Caco-2 (cell line): ENCODE results near the gene HTATIP2. TPM values are rescaled to one million over a fixed set of nuclear protein-coding genes. Genes with fewer than 3 reads are reported as not detected.
"Not testable (repeated sequence)": the region's sequence is repeated elsewhere in the genome, so short reads cannot be mapped to it uniquely, and the experiment has no call there.

Experiments used
- BruUV-seq: library from RNA; stranded (reverse); fragments of 400-500 nt; replicated peaks from 2 replicates; lab custom pipeline; 2021; lab: Mats Ljungman, UMichigan
- CTCF ChIA-PET: fragments of 300-600 bp; sonication (Branson Sonifier 250); formaldehyde crosslinking; loops from one replicate; lab custom pipeline; 2022; ENCODE audit warnings: antibody characterized with exemption; lab: Charles Lee
- POLR2A ChIA-PET: fragments of 300-600 bp; sonication (Branson Sonifier 250); formaldehyde crosslinking; loops from one replicate; lab custom pipeline; 2022; ENCODE audit warnings: antibody characterized with exemption; lab: Charles Lee
- DNase-seq, 2 experiments: peaks; one replicate each; pipeline versions ENCODE4 v3.0.0 to v3.0.0-alpha.2; 2020 to 2022
- H3K27me3 ChIP-seq: replicated peaks from 2 replicates; pipeline ENCODE4 v1.6.0; 2011; ENCODE audit warnings: low read length; ENCODE audit not compliant: control insufficient read depth, insufficient read depth
- H3K36me3 ChIP-seq: 2 replicates; pipeline ENCODE4 v1.5.1; 2011; ENCODE audit warnings: low read length; ENCODE audit not compliant: control insufficient read depth, insufficient read depth
- H3K4me1 ChIP-seq: fragments of 250-450 bp; sonication (Bioruptor Pico); 2 replicates; pipeline ENCODE4 v1.5.1; 2020; ENCODE audit warnings: mild to moderate bottlenecking
- H3K4me3 ChIP-seq: 2 replicates; pipeline ENCODE4 v1.5.1; 2011; ENCODE audit warnings: low read depth, mild to moderate bottlenecking, control low read depth, low read length
- H3K9me3 ChIP-seq: fragments of 250-450 bp; sonication (Bioruptor Pico); 2 replicates; pipeline ENCODE4 v1.5.1; 2020; ENCODE audit warnings: mild to moderate bottlenecking, moderate library complexity
- H3K27ac Mint-ChIP-seq: one replicate; pipeline ENCODE4 v1.8.0; 2022; ENCODE audit warnings: mixed read lengths; ENCODE audit not compliant: unreplicated experiment
- H3K27me3 Mint-ChIP-seq: one replicate; pipeline ENCODE4 v1.8.0; 2022; ENCODE audit warnings: mixed read lengths; ENCODE audit not compliant: insufficient read depth, unreplicated experiment
- H3K36me3 Mint-ChIP-seq: one replicate; pipeline ENCODE4 v1.8.0; 2022; ENCODE audit warnings: mild to moderate bottlenecking, mixed read lengths; ENCODE audit not compliant: insufficient read depth, unreplicated experiment
- H3K4me1 Mint-ChIP-seq: one replicate; pipeline ENCODE4 v1.8.0; 2022; ENCODE audit warnings: low read depth, mixed read lengths; ENCODE audit not compliant: unreplicated experiment
- H3K4me3 Mint-ChIP-seq: one replicate; pipeline ENCODE4 v1.8.0; 2022; ENCODE audit warnings: mild to moderate bottlenecking, moderate library complexity, mixed read lengths; ENCODE audit not compliant: unreplicated experiment
- H3K9me3 Mint-ChIP-seq: one replicate; pipeline ENCODE4 v1.8.0; 2022; ENCODE audit warnings: mixed read lengths; ENCODE audit not compliant: unreplicated experiment
- intact Hi-C: fragments of 100-400 bp; cut with micrococcal nuclease; formaldehyde crosslinking; loops from one replicate; pipeline ENCODE4 v1.10.0; 2022; ENCODE audit not compliant: unreplicated experiment
- total RNA-seq: library from RNA; stranded (reverse); gene quantifications from 2 replicates; pipeline ENCODE4 v1.2.3, GENCODE V29; 2022
- TF ChIP-seq, protein P1 (sequence below), 2 experiments: fragments of 200-600 bp in 1 of 2; IDR thresholded peaks; 1 replicate in 1 of 2; 2 replicates in 1 of 2; pipeline versions ENCODE4 v1.5.1 to v1.8.0; 2011 to 2022; ENCODE audit warnings: antibody characterized with exemption in 1 of 2, control low read depth in 1 of 2, inconsistent platforms in 1 of 2, low read depth in 1 of 2, low read length in 1 of 2, mild to moderate bottlenecking in 1 of 2, moderate library complexity in 1 of 2; ENCODE audit not compliant: insufficient read depth in 1 of 2, severe bottlenecking in 1 of 2, unreplicated experiment in 1 of 2

Gene HTATIP2
- total RNA-seq, 1 experiment from 2014 or later: 87.9 TPM

GRCh38 chr11:20364341-20364792, 853 bp downstream of the HTATIP2 start:
- ChIA-PET POLR2A (interaction anchor here (0.8 kb wide), 1 partner anchor 9 kb away, joined by 3 read pairs; no protein-coding TSS in a partner anchor), CTCF (no interaction called here)
- Histone ChIP-seq H3K4me3 (peak overlapping the region; percentile 62), H3K27me3 (no peaks in the 10 kb centered on the region), H3K36me3 (no peaks in the 10 kb centered on the region; the same call in none of the 2 replicates), H3K4me1 (peaks cover 11% of the 10 kb centered on the region; the same call in 1 of the 2 replicates), H3K9me3 (no peaks in the 10 kb centered on the region)
- TF ChIP-seq, protein P1, sequence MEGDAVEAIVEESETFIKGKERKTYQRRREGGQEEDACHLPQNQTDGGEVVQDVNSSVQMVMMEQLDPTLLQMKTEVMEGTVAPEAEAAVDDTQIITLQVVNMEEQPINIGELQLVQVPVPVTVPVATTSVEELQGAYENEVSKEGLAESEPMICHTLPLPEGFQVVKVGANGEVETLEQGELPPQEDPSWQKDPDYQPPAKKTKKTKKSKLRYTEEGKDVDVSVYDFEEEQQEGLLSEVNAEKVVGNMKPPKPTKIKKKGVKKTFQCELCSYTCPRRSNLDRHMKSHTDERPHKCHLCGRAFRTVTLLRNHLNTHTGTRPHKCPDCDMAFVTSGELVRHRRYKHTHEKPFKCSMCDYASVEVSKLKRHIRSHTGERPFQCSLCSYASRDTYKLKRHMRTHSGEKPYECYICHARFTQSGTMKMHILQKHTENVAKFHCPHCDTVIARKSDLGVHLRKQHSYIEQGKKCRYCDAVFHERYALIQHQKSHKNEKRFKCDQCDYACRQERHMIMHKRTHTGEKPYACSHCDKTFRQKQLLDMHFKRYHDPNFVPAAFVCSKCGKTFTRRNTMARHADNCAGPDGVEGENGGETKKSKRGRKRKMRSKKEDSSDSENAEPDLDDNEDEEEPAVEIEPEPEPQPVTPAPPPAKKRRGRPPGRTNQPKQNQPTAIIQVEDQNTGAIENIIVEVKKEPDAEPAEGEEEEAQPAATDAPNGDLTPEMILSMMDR (IDR thresholded peaks at IDR 0.05; ENCODE audit: insufficient read depth in 1 of 2, low read depth in 1 of 2, low read length in 1 of 2, severe bottlenecking in 1 of 2, unreplicated experiment in 1 of 2): no peak
- intact Hi-C loops: no loop called here
- no peaks in the 10 kb centered on the region for H3K27me3 Mint-ChIP-seq
- peaks cover 21% of the 10 kb centered on the region for H3K4me1 Mint-ChIP-seq
- H3K36me3 Mint-ChIP-seq: no peaks in the 10 kb centered on the region
- BruUV-seq: no TSS peak
- DNase-seq: peak in 1 of 2 experiments; percentile 29
- H3K9me3 Mint-ChIP-seq: no peaks in the 10 kb centered on the region
- H3K4me3 Mint-ChIP-seq: peak overlapping the region; percentile 74
- H3K27ac Mint-ChIP-seq: peak overlapping the region; percentile 76

- H3K27ac Mint-ChIP-seq, H3K27me3 Mint-ChIP-seq, intact Hi-C loops, H3K9me3 ChIP-seq, H3K36me3 ChIP-seq, DNase-seq, POLR2A ChIA-PET, H3K27me3 ChIP-seq, H3K4me3 ChIP-seq, CTCF ChIA-PET, H3K9me3 Mint-ChIP-seq, BruUV-seq, H3K36me3 Mint-ChIP-seq: not testable (repeated sequence)
- H3K4me1 ChIP-seq: peaks cover 11% of the 10 kb centered on the region; the same call in 1 of the 2 replicates
- Mint-ChIP-seq H3K4me3 (peak overlapping the region; percentile 74), H3K4me1 (peaks cover 21% of the 10 kb centered on the region)
These were observed 2.0 kb downstream of the HTATIP2 start for GRCh38 chr11:20365465-20365864.

DNA sequence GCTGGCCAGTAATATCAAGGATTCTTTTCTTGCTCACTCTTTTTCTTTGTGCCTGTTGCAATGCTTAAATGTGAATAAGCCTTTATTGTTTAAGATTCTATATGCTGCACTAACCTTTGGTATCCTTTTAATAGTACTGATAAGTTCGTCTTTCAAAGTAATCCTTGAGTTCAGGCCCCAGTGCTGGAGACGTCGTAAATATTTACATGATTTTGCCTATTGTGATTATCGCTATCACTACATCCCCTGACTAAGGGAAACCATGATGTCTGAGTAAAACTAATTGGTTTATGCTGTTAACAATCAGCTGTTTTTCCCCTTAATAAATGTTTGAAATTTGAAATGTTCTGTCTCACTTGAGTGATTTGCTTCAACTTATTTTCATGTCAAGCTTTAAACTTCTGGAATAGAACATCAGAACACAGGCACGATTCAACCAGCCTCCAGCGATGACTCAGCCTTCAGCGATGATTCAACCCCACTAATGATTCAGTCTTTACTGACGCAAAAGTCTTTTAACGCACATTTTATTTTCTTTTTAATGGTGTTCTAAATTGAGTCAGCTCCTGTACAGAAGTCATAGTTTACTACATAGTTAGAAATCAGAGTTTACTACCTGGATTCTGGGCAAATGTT, 3.9 kb downstream of the HTATIP2 start:
- Mint-ChIP-seq H3K27me3 (no peaks in the 10 kb centered on the region), H3K4me1 (peaks cover 21% of the 10 kb centered on the region), H3K36me3 (peaks cover 6% of the 10 kb centered on the region), H3K27ac (no peak overlapping the region), H3K4me3 (no peak overlapping the region), H3K9me3 (no peaks in the 10 kb centered on the region)
- intact Hi-C loops: no loop called here
- Histone ChIP-seq H3K9me3 (no peaks in the 10 kb centered on the region), H3K36me3 (no peaks in the 10 kb centered on the region; the same call in none of the 2 replicates), H3K4me1 (peaks cover 11% of the 10 kb centered on the region; the same call in 1 of the 2 replicates), H3K27me3 (no peaks in the 10 kb centered on the region), H3K4me3 (no peak overlapping the region)
- POLR2A ChIA-PET: no interaction called here
- DNase-seq: no peak
- CTCF ChIA-PET: no interaction called here
- BruUV-seq: no TSS peak
- TF ChIP-seq, protein P1 (IDR thresholded peaks at IDR 0.05; ENCODE audit: insufficient read depth in 1 of 2, low read depth in 1 of 2, low read length in 1 of 2, severe bottlenecking in 1 of 2, unreplicated experiment in 1 of 2): no peak
